Measurements from ENCODE around the gene GTF2F1. TPM values are rescaled to one million over a fixed set of nuclear protein-coding genes. Genes with fewer than 3 reads are reported as not detected.
A peak's percentile ranks its signal among the peaks of the same experiment; 100 is the strongest.

The GTF2F1 gene
- total and polyA plus RNA-seq, 9 of the 15 experiments (the other 6 are each of a cell fraction or from before 2014, with no cell fraction given) = 4.7 to 75.4 (median 68.4) TPM

GRCh38 chr19:6372594-6373095, 20.3 kb downstream of the GTF2F1 start, which contains the start of gene ALKBH7:
ALKBH7 (plus strand) TSS chr19:6372794; CDS start chr19:6372821, 27 bp downstream.
- FAIRE-seq (no peak), ATAC-seq (peak; percentile 88), DNase-seq (ENCODE audit: extremely low read depth in 1 of 4, low spot score in 3 of 4) (peak; percentile 89 to 100 (median 92))
- ChIA-PET CTCF (ENCODE audit: low intra/inter-chr PET ratio) (no interaction called here), POLR2A (interaction anchor here (0.6 to 2.0 kb wide), 19 partner anchors 10 to 1459 kb away, joined by 3 to 29 read pairs (median 3); partner anchors contain the start of genes CLPP, GTF2F1, KHSRP and TNFSF9)
- peaks cover 7% of the 10 kb centered on the region; the same call in 2 of the 3 replicates for H3K79me2 ChIP-seq (ENCODE audit: control insufficient read depth, insufficient read depth, low read length)
- H3K36me3 ChIP-seq (ENCODE audit: control insufficient read depth, insufficient read depth, low read length) = peaks cover 35% of the 10 kb centered on the region; the same call in 2 of the 3 replicates
- H4K20me1 ChIP-seq (replicated peaks; ENCODE audit: control insufficient read depth, insufficient read depth, low read length) = no peaks in the 10 kb centered on the region
- H3K27ac ChIP-seq (ENCODE audit: extremely low read depth, low read depth, low read length) = peak within 1 kb of the TSS; percentile 97
- H2AFZ ChIP-seq (ENCODE audit: low read depth, low read length) = peak within 1 kb of the TSS; percentile 97
- no peaks in the 10 kb centered on the region for H3K27me3 ChIP-seq (ENCODE audit: control insufficient read depth in 2 of 2, insufficient read depth in 2 of 2, low read length in 2 of 2)
- in situ Hi-C loops (cut with MboI) (no loop called here), intact Hi-C loops (cut with micrococcal nuclease) (no loop called here)
- H3K4me2 ChIP-seq (ENCODE audit: insufficient read depth, low read length) = peak within 1 kb of the TSS; percentile 94
- H3K9me3 ChIP-seq (replicated peaks; ENCODE audit: control insufficient read depth, insufficient read depth, low read depth, low read length) = no peaks in the 10 kb centered on the region
- 1% methylated on average over 46 of the region's 47 CpGs for WGBS (ENCODE audit: insufficient coverage, low coverage, missing lambda C conversion rate)
- H3K9ac ChIP-seq (ENCODE audit: insufficient read depth in 1 of 2, low read depth in 2 of 2, low read length in 2 of 2) = peak within 1 kb of the TSS; percentile 78 to 94
- H3K9me1 ChIP-seq (ENCODE audit: control insufficient read depth, insufficient read depth, low read length) = no peaks in the 10 kb centered on the region
- H3K4me1 ChIP-seq (replicated peaks in 1 of 2; ENCODE audit: control insufficient read depth in 2 of 2, insufficient read depth in 2 of 2, low read length in 2 of 2) = peaks cover 8 to 62% of the 10 kb centered on the region in 2 experiments
- H3K4me3 ChIP-seq = peak within 1 kb of the TSS; percentile 99
- no TSS peak for BruUV-seq (replicated peaks)
- peak; percentile 85 for TF ChIP-seq RB1 (IDR thresholded peaks at IDR 0.05; ENCODE audit: low read depth)
- no peak for TF ChIP-seq HDGF (IDR thresholded peaks at IDR 0.05)
- 0 out of 2 replicates have a peak, but pooled peaks have one; percentile 58 for TF ChIP-seq KDM2B (CRISPR knock-in tag; IDR thresholded peaks at IDR 0.05)
- TF ChIP-seq SRF (CRISPR knock-in tag; IDR thresholded peaks at IDR 0.05) = peak in 1 of 2 experiments; percentile 61; a peak in 1 of 4 replicates
- TF ChIP-seq IFI16 (CRISPR knock-in tag; IDR thresholded peaks at IDR 0.05) = no peak
- peak; percentile 67 for TF ChIP-seq HINFP (tag; conservative IDR thresholded peaks at IDR 0.05; ENCODE audit: low read depth)
- 0 out of 2 replicates have a peak, but pooled peaks have one; percentile 19 for TF ChIP-seq ZNF609 (CRISPR knock-in tag; IDR thresholded peaks at IDR 0.05; ENCODE audit: borderline replicate concordance)

All from K562 (cell line).